ENCODE data around the gene NKTR. TPM values are rescaled to one million over a fixed set of nuclear protein-coding genes. Genes with fewer than 3 reads are reported as not detected.

NKTR gene
- total RNA-seq, 1 donor from 2014 or later = 92.1 TPM

DNA sequence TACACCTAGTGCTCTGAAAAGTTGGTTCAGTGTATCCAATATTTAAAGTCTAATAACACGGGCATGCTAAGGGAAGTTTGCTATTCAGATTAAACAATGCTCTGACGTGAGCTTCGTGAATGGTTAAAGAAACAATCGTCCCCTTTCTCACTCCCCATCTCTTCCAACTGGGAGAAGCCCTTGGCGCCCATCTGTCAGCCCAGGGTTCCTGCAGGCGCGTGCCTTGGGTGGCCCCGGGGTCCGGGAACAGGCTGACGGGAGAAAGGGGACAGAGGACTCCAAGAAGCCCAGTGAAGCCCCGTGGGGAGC lies 19.1 kb upstream of the NKTR start:
- intact Hi-C loops (cut with DNase I) = no loop called here
- Histone ChIP-seq H3K4me1 (peaks cover 20% of the 10 kb centered on the region), H3K4me3 (peak overlapping the region; percentile 67), H3K27ac (peak overlapping the region; percentile 87), H3K27me3 (no peaks in the 10 kb centered on the region), H3K9me3 (no peaks in the 10 kb centered on the region), H3K36me3 (no peaks in the 10 kb centered on the region)
- ATAC-seq = no peak
- no peak for DNase-seq
- TF ChIP-seq, protein P1, sequence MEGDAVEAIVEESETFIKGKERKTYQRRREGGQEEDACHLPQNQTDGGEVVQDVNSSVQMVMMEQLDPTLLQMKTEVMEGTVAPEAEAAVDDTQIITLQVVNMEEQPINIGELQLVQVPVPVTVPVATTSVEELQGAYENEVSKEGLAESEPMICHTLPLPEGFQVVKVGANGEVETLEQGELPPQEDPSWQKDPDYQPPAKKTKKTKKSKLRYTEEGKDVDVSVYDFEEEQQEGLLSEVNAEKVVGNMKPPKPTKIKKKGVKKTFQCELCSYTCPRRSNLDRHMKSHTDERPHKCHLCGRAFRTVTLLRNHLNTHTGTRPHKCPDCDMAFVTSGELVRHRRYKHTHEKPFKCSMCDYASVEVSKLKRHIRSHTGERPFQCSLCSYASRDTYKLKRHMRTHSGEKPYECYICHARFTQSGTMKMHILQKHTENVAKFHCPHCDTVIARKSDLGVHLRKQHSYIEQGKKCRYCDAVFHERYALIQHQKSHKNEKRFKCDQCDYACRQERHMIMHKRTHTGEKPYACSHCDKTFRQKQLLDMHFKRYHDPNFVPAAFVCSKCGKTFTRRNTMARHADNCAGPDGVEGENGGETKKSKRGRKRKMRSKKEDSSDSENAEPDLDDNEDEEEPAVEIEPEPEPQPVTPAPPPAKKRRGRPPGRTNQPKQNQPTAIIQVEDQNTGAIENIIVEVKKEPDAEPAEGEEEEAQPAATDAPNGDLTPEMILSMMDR (IDR thresholded peaks at IDR 0.05) = no peak

DNA sequence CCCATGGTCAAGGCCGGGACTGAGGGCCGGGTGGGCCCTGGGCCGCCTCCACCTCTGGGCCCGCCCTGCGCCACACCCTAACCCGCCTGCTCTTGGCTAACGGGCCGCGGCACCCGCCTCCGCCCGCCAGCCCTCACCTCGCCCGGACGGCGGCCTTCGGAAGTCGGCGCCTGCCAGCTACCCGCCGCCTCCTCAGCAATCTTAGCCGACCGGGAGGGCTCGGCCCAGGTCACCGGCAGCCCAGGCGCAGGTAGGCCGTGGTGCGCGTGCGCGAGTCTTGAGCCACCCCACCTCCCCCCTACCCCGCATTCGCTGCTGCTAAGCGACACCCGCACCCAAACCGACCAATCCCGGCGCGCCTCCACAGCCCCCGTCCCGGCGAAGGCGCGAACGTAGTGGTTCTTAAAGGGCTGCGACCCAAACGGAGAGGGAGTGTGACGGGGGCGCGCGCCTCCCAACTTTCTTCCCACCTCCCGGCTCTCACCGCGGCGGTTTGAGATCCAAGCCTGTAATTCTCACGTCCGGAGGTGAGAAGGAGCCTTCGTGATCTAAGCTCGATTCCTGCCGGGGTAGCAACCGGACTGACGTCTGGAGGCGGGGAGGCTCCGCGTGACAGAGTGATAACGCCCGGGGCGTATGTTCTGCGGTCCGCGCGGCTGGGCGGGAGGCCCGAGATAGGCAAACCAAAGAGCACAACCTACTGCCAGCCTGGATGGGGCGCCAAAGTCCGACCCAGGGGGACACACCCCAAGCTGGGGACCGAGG lies 18.6 kb upstream of the NKTR start, which contains the start of gene SEC22C:
Gene SEC22C, minus strand, starts transcription at position 259 of the 765 bp plus-strand sequence. CDS start 12,921 bp downstream, outside the sequence.
- ATAC-seq = peak; percentile 97

DNA sequence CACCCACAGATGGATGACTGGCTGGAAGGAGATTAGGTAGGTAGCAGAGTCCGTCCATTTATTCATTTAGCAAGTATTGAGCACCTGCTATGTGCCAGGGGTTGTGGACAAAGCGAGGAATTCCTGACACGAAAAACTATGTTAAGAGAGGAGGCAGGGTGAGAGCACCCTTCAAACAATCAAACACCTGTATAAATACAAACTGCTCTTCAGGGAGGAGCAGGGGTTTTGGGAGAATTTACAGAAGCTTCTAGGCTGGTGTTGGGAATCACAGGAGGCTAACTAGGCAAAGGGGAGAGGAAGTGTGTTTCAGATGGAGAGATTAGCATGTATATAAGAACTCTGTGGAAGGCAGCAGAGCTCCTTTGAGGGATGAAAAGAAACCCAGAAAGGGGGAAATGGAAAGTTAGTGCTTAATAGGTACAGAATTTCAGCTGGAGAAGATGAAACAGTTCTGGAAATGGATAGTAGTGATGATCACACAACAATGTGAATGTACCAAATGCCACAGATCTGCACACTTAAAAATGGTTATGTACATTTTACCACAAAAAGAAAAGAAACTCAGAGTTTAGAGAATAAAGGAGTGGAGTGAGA lies 17.9 kb upstream of the NKTR start:
- DNase-seq (no peak), ATAC-seq (no peak)
- H3K9me3 ChIP-seq = no peaks in the 10 kb centered on the region
- peak overlapping the region; percentile 67 for H3K4me3 ChIP-seq
- TF ChIP-seq, protein P1 (IDR thresholded peaks at IDR 0.05) = no peak
- peaks cover 20% of the 10 kb centered on the region for H3K4me1 ChIP-seq
- intact Hi-C loops (cut with DNase I) = no loop called here
- H3K27me3 ChIP-seq = no peaks in the 10 kb centered on the region
- H3K27ac ChIP-seq = peak overlapping the region; percentile 87
- no peaks in the 10 kb centered on the region for H3K36me3 ChIP-seq

More for the DNA sequence above, 18.6 kb upstream of the NKTR start, which contains the start of gene SEC22C:
- Histone ChIP-seq H3K9me3 (no peaks in the 10 kb centered on the region), H3K27ac (peak within 1 kb of the TSS; percentile 87), H3K36me3 (no peaks in the 10 kb centered on the region), H3K4me3 (peak within 1 kb of the TSS; percentile 67), H3K27me3 (no peaks in the 10 kb centered on the region), H3K4me1 (peaks cover 20% of the 10 kb centered on the region)
- peak; percentile 98 for DNase-seq
- intact Hi-C loops (cut with DNase I) = no loop called here
- TF ChIP-seq, protein P1 (IDR thresholded peaks at IDR 0.05) = peak; percentile 44

DNA sequence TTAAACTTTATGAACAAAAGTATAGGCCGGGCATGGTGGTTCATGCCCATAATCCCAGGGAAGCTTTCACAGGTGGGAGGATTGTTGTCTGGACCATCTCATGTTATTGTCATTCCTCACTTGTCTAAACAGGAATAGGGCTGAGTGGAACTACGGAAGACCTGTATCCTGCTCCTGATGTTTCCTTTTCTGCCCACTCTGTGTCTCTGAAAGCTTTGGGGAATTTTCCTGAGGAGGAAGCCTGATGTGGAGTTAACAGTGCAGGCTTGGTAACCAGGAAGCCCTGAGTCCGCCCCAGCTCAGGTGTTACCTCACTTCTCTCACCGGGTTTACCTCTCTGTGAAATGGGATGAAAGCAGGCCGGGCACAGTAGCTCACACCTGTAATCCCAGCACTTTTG lies 11.9 kb upstream of the NKTR start:
- Histone ChIP-seq H3K4me3 (no peak overlapping the region), H3K4me1 (peaks cover 5% of the 10 kb centered on the region), H3K27me3 (no peaks in the 10 kb centered on the region), H3K27ac (no peak overlapping the region), H3K9me3 (no peaks in the 10 kb centered on the region), H3K36me3 (no peaks in the 10 kb centered on the region)
- ATAC-seq (no peak), DNase-seq (no peak)
- intact Hi-C loops (cut with DNase I) = no loop called here
- TF ChIP-seq, protein P1 (IDR thresholded peaks at IDR 0.05) = no peak

DNA sequence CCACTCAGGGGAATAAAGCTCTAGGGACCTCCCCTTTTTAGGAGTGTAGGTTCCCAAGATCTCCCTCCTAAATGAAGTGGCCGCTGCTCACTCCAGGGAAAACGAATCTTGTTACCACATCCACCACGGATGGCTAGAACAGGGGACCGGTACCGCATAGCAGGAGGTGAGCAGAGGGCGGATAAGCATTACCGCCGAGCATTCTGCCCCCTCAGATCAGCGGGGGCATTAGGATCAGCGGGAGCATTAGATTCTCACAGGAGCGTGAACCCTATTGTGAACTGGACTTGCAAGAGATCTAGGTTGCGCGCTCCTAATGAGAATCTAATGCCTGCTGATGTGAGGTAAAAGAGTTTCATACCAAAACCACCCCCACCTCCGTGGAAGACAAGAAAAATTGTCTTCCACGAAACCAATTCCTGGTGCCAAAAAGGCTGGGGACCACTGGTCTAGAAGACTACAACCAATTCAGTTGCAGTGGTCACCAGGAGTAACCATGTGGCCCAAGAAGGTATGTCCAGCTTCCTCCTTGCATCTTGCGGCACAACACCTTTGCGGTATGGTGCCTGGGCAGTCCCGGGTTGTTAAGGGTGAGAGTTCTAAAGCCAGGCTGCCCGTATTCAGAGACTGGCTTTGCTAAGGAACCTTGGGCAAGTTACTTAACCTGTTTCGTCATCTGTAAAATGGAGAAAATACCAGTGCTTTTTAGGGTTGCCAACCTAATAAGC lies 10.9 kb upstream of the NKTR start:
- DNase-seq = no peak
- Histone ChIP-seq H3K36me3 (peaks cover 9% of the 10 kb centered on the region), H3K4me3 (no peak overlapping the region), H3K27me3 (no peaks in the 10 kb centered on the region), H3K9me3 (no peaks in the 10 kb centered on the region), H3K27ac (peak overlapping the region; percentile 85), H3K4me1 (peaks cover 5% of the 10 kb centered on the region)
- no peak for ATAC-seq
- intact Hi-C loops (cut with DNase I) = no loop called here
- TF ChIP-seq, protein P1 (IDR thresholded peaks at IDR 0.05) = no peak
